Measurements from ENCODE around the gene ARID1A.

The ARID1A gene

GRCh38 chr1:26719205-26719604, 23.4 kb downstream of the ARID1A start:
- H3K36me3 ChIP-seq (ENCODE audit: insufficient read depth, low read length): peaks cover 43% of the 10 kb centered on the region; the same call in 1 of the 2 replicates
- no peak overlapping the region for H3K27ac ChIP-seq (ENCODE audit: low read depth, low read length, poor library complexity, severe bottlenecking)

GRCh38 chr1:26721669-26722355, 26.0 kb downstream of the ARID1A start:
- H3F3A ChIP-seq (ENCODE audit: insufficient read depth, low read length): no peaks in the 10 kb centered on the region
- peaks cover 35% of the 10 kb centered on the region; the same call in 1 of the 2 replicates for H3K36me3 ChIP-seq (ENCODE audit: insufficient read depth, low read length)
- H3K79me2 ChIP-seq (ENCODE audit: insufficient read depth, low read length): peaks cover 97% of the 10 kb centered on the region
- H3K4me1 ChIP-seq (ENCODE audit: insufficient read depth, low read length, severe bottlenecking): peaks cover 66% of the 10 kb centered on the region
- peak overlapping the region; percentile 49; the same call in 1 of the 2 replicates for H3K4me2 ChIP-seq (ENCODE audit: low read length)
- no peak overlapping the region for H3K9ac ChIP-seq (ENCODE audit: low read length)
- H2AFZ ChIP-seq (ENCODE audit: low read length): no peak overlapping the region
- H3K9me3 ChIP-seq (ENCODE audit: low read length): no peaks in the 10 kb centered on the region
- H3K27ac ChIP-seq (ENCODE audit: low read depth, low read length, poor library complexity, severe bottlenecking): peak overlapping the region; percentile 27
- no peaks in the 10 kb centered on the region for H3K9me2 ChIP-seq (ENCODE audit: low read depth, low read length)
- no peak overlapping the region for H3K4me3 ChIP-seq (ENCODE audit: low read depth, low read length, poor library complexity, severe bottlenecking)
- H3K27me3 ChIP-seq (ENCODE audit: insufficient read depth, low read length): no peaks in the 10 kb centered on the region
- 0 out of 2 replicates have a peak, but pooled peaks cover 2% of the 10 kb centered on the region for H4K20me1 ChIP-seq (ENCODE audit: insufficient read depth, low read length)
- TF ChIP-seq CTCF (IDR thresholded peaks at IDR 0.05; ENCODE audit: low read length) (no peak), EZH2 (IDR thresholded peaks at IDR 0.05; ENCODE audit: borderline replicate concordance, low read length) (no peak)

More at GRCh38 chr1:26719205-26719604, 23.4 kb downstream of the ARID1A start:
- Histone ChIP-seq H3K9me3 (ENCODE audit: low read length) (no peaks in the 10 kb centered on the region), H3K4me1 (ENCODE audit: insufficient read depth, low read length, severe bottlenecking) (peaks cover 62% of the 10 kb centered on the region), H3K9ac (ENCODE audit: low read length) (no peak overlapping the region), H3F3A (ENCODE audit: insufficient read depth, low read length) (no peaks in the 10 kb centered on the region), H3K4me3 (ENCODE audit: low read depth, low read length, poor library complexity, severe bottlenecking) (no peak overlapping the region), H3K4me2 (ENCODE audit: low read length) (no peak overlapping the region), H2AFZ (ENCODE audit: low read length) (no peak overlapping the region), H3K9me2 (ENCODE audit: low read depth, low read length) (no peaks in the 10 kb centered on the region), H3K27me3 (ENCODE audit: insufficient read depth, low read length) (no peaks in the 10 kb centered on the region), H4K20me1 (ENCODE audit: insufficient read depth, low read length) (0 out of 2 replicates have a peak, but pooled peaks cover 5% of the 10 kb centered on the region), H3K79me2 (ENCODE audit: insufficient read depth, low read length) (peaks cover 97% of the 10 kb centered on the region)
- TF ChIP-seq CTCF (IDR thresholded peaks at IDR 0.05; ENCODE audit: low read length): no peak
- no peak for TF ChIP-seq EZH2 (IDR thresholded peaks at IDR 0.05; ENCODE audit: borderline replicate concordance, low read length)

GRCh38 chr1:26723013-26723991, 27.5 kb downstream of the ARID1A start:
- H3F3A ChIP-seq (ENCODE audit: insufficient read depth, low read length): no peaks in the 10 kb centered on the region
- peak overlapping the region; percentile 10; the same call in 1 of the 2 replicates for H3K9ac ChIP-seq (ENCODE audit: low read length)
- H3K36me3 ChIP-seq (ENCODE audit: insufficient read depth, low read length): peaks cover 26% of the 10 kb centered on the region; the same call in 1 of the 2 replicates
- H3K9me2 ChIP-seq (ENCODE audit: low read depth, low read length): no peaks in the 10 kb centered on the region
- H3K27ac ChIP-seq (ENCODE audit: low read depth, low read length, poor library complexity, severe bottlenecking): peak overlapping the region; percentile 61
- H3K4me1 ChIP-seq (ENCODE audit: insufficient read depth, low read length, severe bottlenecking): peaks cover 62% of the 10 kb centered on the region
- 0 out of 2 replicates have a peak, but pooled peaks cover 2% of the 10 kb centered on the region for H4K20me1 ChIP-seq (ENCODE audit: insufficient read depth, low read length)
- H3K9me3 ChIP-seq (ENCODE audit: low read length): no peaks in the 10 kb centered on the region
- H3K27me3 ChIP-seq (ENCODE audit: insufficient read depth, low read length): no peaks in the 10 kb centered on the region
- H3K4me2 ChIP-seq (ENCODE audit: low read length): peak overlapping the region; percentile 49
- no peak overlapping the region for H2AFZ ChIP-seq (ENCODE audit: low read length)
- H3K4me3 ChIP-seq (ENCODE audit: low read depth, low read length, poor library complexity, severe bottlenecking): no peak overlapping the region
- H3K79me2 ChIP-seq (ENCODE audit: insufficient read depth, low read length): peaks cover 97% of the 10 kb centered on the region
- TF ChIP-seq EZH2 (IDR thresholded peaks at IDR 0.05; ENCODE audit: borderline replicate concordance, low read length) (no peak), CTCF (IDR thresholded peaks at IDR 0.05; ENCODE audit: low read length) (no peak)

All from OCI-LY1 (cell line).